Measurements from ENCODE around the gene GRM4.

Gene GRM4

GRCh38 chr6:33988121-33989015 is 157.5 kb downstream of the GRM4 start:
- TF ChIP-seq EGR1 (IDR thresholded peaks at IDR 0.05) = no peak
- TF ChIP-seq YY1 (IDR thresholded peaks at IDR 0.05; ENCODE audit: low read depth) = no peak
- TF ChIP-seq CEBPB (IDR thresholded peaks at IDR 0.05) = no peak
- TF ChIP-seq RAD21 (IDR thresholded peaks at IDR 0.05; ENCODE audit: low read depth) = no peak
- TF ChIP-seq NFIC (IDR thresholded peaks at IDR 0.05) = no peak
- no peak for TF ChIP-seq ZBTB7A (IDR thresholded peaks at IDR 0.05; ENCODE audit: low read depth)
- no peak for TF ChIP-seq TAF1 (IDR thresholded peaks at IDR 0.05; ENCODE audit: low read depth)
- TF ChIP-seq CREB1 (IDR thresholded peaks at IDR 0.05; ENCODE audit: low read depth) = no peak
- no peak for TF ChIP-seq USF1 (IDR thresholded peaks at IDR 0.05)
- no peak for TF ChIP-seq EP300 (IDR thresholded peaks at IDR 0.05; ENCODE audit: borderline replicate concordance)
- TF ChIP-seq TEAD4 (IDR thresholded peaks at IDR 0.05) = no peak
- no peak for TF ChIP-seq FOXM1 (IDR thresholded peaks at IDR 0.05; ENCODE audit: borderline replicate concordance, low read depth)
- TF ChIP-seq REST (IDR thresholded peaks at IDR 0.05; ENCODE audit: low read depth) = no peak
- TF ChIP-seq TCF12 (IDR thresholded peaks at IDR 0.05; ENCODE audit: low read depth) = no peak
- no peak for TF ChIP-seq MAX (IDR thresholded peaks at IDR 0.05)

- no peak for TF ChIP-seq TCF12 (IDR thresholded peaks at IDR 0.05; ENCODE audit: low read depth)
- no peak for TF ChIP-seq EP300 (IDR thresholded peaks at IDR 0.05; ENCODE audit: borderline replicate concordance)
- no peak for TF ChIP-seq EGR1 (IDR thresholded peaks at IDR 0.05)
- no peak for TF ChIP-seq MAX (IDR thresholded peaks at IDR 0.05)
- no peak for TF ChIP-seq YY1 (IDR thresholded peaks at IDR 0.05; ENCODE audit: low read depth)
- TF ChIP-seq RAD21 (IDR thresholded peaks at IDR 0.05; ENCODE audit: low read depth) = no peak
- no peak for TF ChIP-seq CEBPB (IDR thresholded peaks at IDR 0.05)
- no peak for TF ChIP-seq FOXM1 (IDR thresholded peaks at IDR 0.05; ENCODE audit: borderline replicate concordance, low read depth)
- no peak for TF ChIP-seq NFIC (IDR thresholded peaks at IDR 0.05)
- TF ChIP-seq REST (IDR thresholded peaks at IDR 0.05; ENCODE audit: low read depth) = no peak
- TF ChIP-seq CREB1 (IDR thresholded peaks at IDR 0.05; ENCODE audit: low read depth) = no peak
- TF ChIP-seq TAF1 (IDR thresholded peaks at IDR 0.05; ENCODE audit: low read depth) = no peak
- TF ChIP-seq USF1 (IDR thresholded peaks at IDR 0.05) = no peak
Observed at GRCh38 chr6:33987531-33988021, 158.3 kb downstream of the GRM4 start.

- no peak for TF ChIP-seq FOXM1 (IDR thresholded peaks at IDR 0.05; ENCODE audit: borderline replicate concordance, low read depth)
- no peak for TF ChIP-seq EP300 (IDR thresholded peaks at IDR 0.05; ENCODE audit: borderline replicate concordance)
- no peak for TF ChIP-seq YY1 (IDR thresholded peaks at IDR 0.05; ENCODE audit: low read depth)
- TF ChIP-seq TCF12 (IDR thresholded peaks at IDR 0.05; ENCODE audit: low read depth) = no peak
- TF ChIP-seq CEBPB (IDR thresholded peaks at IDR 0.05) = no peak
- TF ChIP-seq TEAD4 (IDR thresholded peaks at IDR 0.05) = no peak
- no peak for TF ChIP-seq REST (IDR thresholded peaks at IDR 0.05; ENCODE audit: low read depth)
- TF ChIP-seq USF1 (IDR thresholded peaks at IDR 0.05) = no peak
- no peak for TF ChIP-seq TAF1 (IDR thresholded peaks at IDR 0.05; ENCODE audit: low read depth)
- TF ChIP-seq ZBTB7A (IDR thresholded peaks at IDR 0.05; ENCODE audit: low read depth) = no peak
- no peak for TF ChIP-seq RAD21 (IDR thresholded peaks at IDR 0.05; ENCODE audit: low read depth)
- TF ChIP-seq CREB1 (IDR thresholded peaks at IDR 0.05; ENCODE audit: low read depth) = no peak
- no peak for TF ChIP-seq NFIC (IDR thresholded peaks at IDR 0.05)
- no peak for TF ChIP-seq MAX (IDR thresholded peaks at IDR 0.05)
- no peak for TF ChIP-seq EGR1 (IDR thresholded peaks at IDR 0.05)
Observed at GRCh38 chr6:33985947-33986346, 159.9 kb downstream of the GRM4 start.
